Adipocyte (in vitro differentiated cells): ENCODE results near the gene LRSAM1.

Experiments
- DNase-seq: peaks from one replicate; pipeline ENCODE4 v3.0.0-alpha.2; 2015; ENCODE audit warnings: low read depth
- H3K27me3 ChIP-seq: replicated peaks from 2 replicates; pipeline ENCODE4 v1.7.0; 2013; ENCODE audit warnings: mild to moderate bottlenecking, low read length, moderate library complexity; ENCODE audit not compliant: control insufficient read depth, insufficient read depth
- H3K36me3 ChIP-seq: 2 replicates; pipeline ENCODE4 v1.7.0; 2013; ENCODE audit warnings: low read length, mild to moderate bottlenecking, moderate library complexity; ENCODE audit not compliant: control insufficient read depth, insufficient read depth, severe bottlenecking
- H3K4me1 ChIP-seq: 2 replicates; pipeline ENCODE4 v1.7.0; 2013; ENCODE audit warnings: mild to moderate bottlenecking, low read length, moderate library complexity; ENCODE audit not compliant: control insufficient read depth, insufficient read depth
- H3K4me3 ChIP-seq: 2 replicates; pipeline ENCODE4 v1.7.0; 2013; ENCODE audit warnings: mild to moderate bottlenecking, low read length, moderate library complexity
- H3K9ac ChIP-seq: 2 replicates; pipeline ENCODE4 v1.7.0; 2013; ENCODE audit warnings: mild to moderate bottlenecking, low read length, moderate library complexity
- H3K9me3 ChIP-seq: 2 replicates; pipeline ENCODE4 v1.7.0; 2013; ENCODE audit warnings: mild to moderate bottlenecking, low read length, moderate library complexity; ENCODE audit not compliant: control insufficient read depth

LRSAM1 gene

GRCh38 chr9:127502706-127503378 lies 51.5 kb downstream of the LRSAM1 start:
- no peak overlapping the region for H3K9ac ChIP-seq
- H3K4me3 ChIP-seq: no peak overlapping the region
- no peak for DNase-seq
- no peaks in the 10 kb centered on the region for H3K27me3 ChIP-seq
- H3K9me3 ChIP-seq: no peaks in the 10 kb centered on the region
- peaks cover 7% of the 10 kb centered on the region for H3K4me1 ChIP-seq
- peaks cover 43% of the 10 kb centered on the region for H3K36me3 ChIP-seq

- no peak for DNase-seq
- Histone ChIP-seq H3K9me3 (no peaks in the 10 kb centered on the region), H3K36me3 (peaks cover 49% of the 10 kb centered on the region), H3K27me3 (no peaks in the 10 kb centered on the region), H3K4me1 (peaks cover under 1% of the 10 kb centered on the region), H3K9ac (no peak overlapping the region), H3K4me3 (no peak overlapping the region)
Measured at GRCh38 chr9:127503379-127503921, 52.1 kb downstream of the LRSAM1 start.

GRCh38 chr9:127503947-127504886 lies 52.9 kb downstream of the LRSAM1 start:
- Histone ChIP-seq H3K4me1 (no peaks in the 10 kb centered on the region), H3K9ac (no peak overlapping the region), H3K36me3 (peaks cover 54% of the 10 kb centered on the region), H3K4me3 (no peak overlapping the region), H3K27me3 (no peaks in the 10 kb centered on the region), H3K9me3 (no peaks in the 10 kb centered on the region)
- DNase-seq: peak; percentile 81

- Histone ChIP-seq H3K4me1 (no peaks in the 10 kb centered on the region), H3K9ac (no peak overlapping the region), H3K4me3 (no peak overlapping the region), H3K27me3 (no peaks in the 10 kb centered on the region), H3K9me3 (no peaks in the 10 kb centered on the region), H3K36me3 (peaks cover 54% of the 10 kb centered on the region)
- DNase-seq: no peak
Measured at GRCh38 chr9:127504887-127505251, 53.6 kb downstream of the LRSAM1 start.

GRCh38 chr9:127505396-127506116 lies 54.2 kb downstream of the LRSAM1 start:
- H3K4me3 ChIP-seq: no peak overlapping the region
- no peaks in the 10 kb centered on the region for H3K9me3 ChIP-seq
- no peaks in the 10 kb centered on the region for H3K4me1 ChIP-seq
- no peaks in the 10 kb centered on the region for H3K27me3 ChIP-seq
- peak; percentile 53 for DNase-seq
- H3K36me3 ChIP-seq: peaks cover 53% of the 10 kb centered on the region
- no peak overlapping the region for H3K9ac ChIP-seq

- H3K4me3 ChIP-seq: no peak overlapping the region
- no peaks in the 10 kb centered on the region for H3K4me1 ChIP-seq
- H3K9me3 ChIP-seq: no peaks in the 10 kb centered on the region
- no peak for DNase-seq
- peaks cover 48% of the 10 kb centered on the region for H3K36me3 ChIP-seq
- no peaks in the 10 kb centered on the region for H3K27me3 ChIP-seq
- no peak overlapping the region for H3K9ac ChIP-seq
Measured at GRCh38 chr9:127506117-127506813, 55.0 kb downstream of the LRSAM1 start.

GRCh38 chr9:127506814-127507750 lies 55.8 kb downstream of the LRSAM1 start:
- no peaks in the 10 kb centered on the region for H3K9me3 ChIP-seq
- DNase-seq: no peak
- H3K9ac ChIP-seq: no peak overlapping the region
- no peaks in the 10 kb centered on the region for H3K4me1 ChIP-seq
- H3K36me3 ChIP-seq: peaks cover 50% of the 10 kb centered on the region
- no peaks in the 10 kb centered on the region for H3K27me3 ChIP-seq
- H3K4me3 ChIP-seq: no peak overlapping the region

- H3K9me3 ChIP-seq: no peaks in the 10 kb centered on the region
- no peaks in the 10 kb centered on the region for H3K27me3 ChIP-seq
- peaks cover 58% of the 10 kb centered on the region for H3K36me3 ChIP-seq
- H3K4me1 ChIP-seq: no peaks in the 10 kb centered on the region
- H3K4me3 ChIP-seq: no peak overlapping the region
- H3K9ac ChIP-seq: no peak overlapping the region
- DNase-seq: no peak
Measured at GRCh38 chr9:127507751-127508648, 56.7 kb downstream of the LRSAM1 start.

GRCh38 chr9:127508901-127509260 lies 57.6 kb downstream of the LRSAM1 start:
- Histone ChIP-seq H3K36me3 (peaks cover 58% of the 10 kb centered on the region), H3K4me3 (no peak overlapping the region), H3K4me1 (no peaks in the 10 kb centered on the region), H3K9ac (no peak overlapping the region), H3K9me3 (no peaks in the 10 kb centered on the region), H3K27me3 (no peaks in the 10 kb centered on the region)
- no peak for DNase-seq
